ENCODE results near the gene CCDC7.

DNA sequence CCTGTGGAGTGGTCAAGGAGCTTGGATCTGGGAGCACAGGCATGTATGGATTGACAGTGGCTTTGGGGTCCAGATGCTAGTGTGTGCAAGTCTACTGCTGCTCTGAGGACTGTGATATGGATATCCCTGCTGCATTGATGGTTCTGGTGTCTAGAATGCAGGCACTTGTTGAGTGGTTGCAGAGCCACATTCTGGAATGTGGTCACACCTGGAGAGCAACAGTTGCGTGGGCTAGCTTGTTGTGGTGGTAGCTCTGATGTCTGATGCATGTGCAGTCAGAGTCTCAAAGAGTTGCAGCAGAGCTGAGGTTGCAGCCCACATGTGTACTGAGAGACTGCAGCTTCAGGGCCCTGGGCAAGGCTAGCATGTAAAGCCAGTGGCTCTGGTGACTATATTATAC, 43.2 kb downstream of the CCDC7 start:
- TF ChIP-seq POLR2A (IDR thresholded peaks at IDR 0.05) = no peak
- TF ChIP-seq, protein P1, sequence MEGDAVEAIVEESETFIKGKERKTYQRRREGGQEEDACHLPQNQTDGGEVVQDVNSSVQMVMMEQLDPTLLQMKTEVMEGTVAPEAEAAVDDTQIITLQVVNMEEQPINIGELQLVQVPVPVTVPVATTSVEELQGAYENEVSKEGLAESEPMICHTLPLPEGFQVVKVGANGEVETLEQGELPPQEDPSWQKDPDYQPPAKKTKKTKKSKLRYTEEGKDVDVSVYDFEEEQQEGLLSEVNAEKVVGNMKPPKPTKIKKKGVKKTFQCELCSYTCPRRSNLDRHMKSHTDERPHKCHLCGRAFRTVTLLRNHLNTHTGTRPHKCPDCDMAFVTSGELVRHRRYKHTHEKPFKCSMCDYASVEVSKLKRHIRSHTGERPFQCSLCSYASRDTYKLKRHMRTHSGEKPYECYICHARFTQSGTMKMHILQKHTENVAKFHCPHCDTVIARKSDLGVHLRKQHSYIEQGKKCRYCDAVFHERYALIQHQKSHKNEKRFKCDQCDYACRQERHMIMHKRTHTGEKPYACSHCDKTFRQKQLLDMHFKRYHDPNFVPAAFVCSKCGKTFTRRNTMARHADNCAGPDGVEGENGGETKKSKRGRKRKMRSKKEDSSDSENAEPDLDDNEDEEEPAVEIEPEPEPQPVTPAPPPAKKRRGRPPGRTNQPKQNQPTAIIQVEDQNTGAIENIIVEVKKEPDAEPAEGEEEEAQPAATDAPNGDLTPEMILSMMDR (IDR thresholded peaks at IDR 0.05) = no peak

All from Peyer's patch (tissue), 4 donors.